GM12878 (cell line): ENCODE data around the gene ZNF628. TPM values are rescaled to one million over a fixed set of nuclear protein-coding genes. Genes with fewer than 3 reads are reported as not detected.

Experiments
- ATAC-seq: fragments of 200-7000 bp; cut with Tn5 transposase; 3 replicates; pipeline ENCODE4 v1.9.1; 2020; ENCODE audit warnings: mild to moderate bottlenecking, moderate library complexity
- BruUV-seq: library from RNA; stranded (reverse); fragments of 400-500 nt; replicated peaks from 2 replicates; lab custom pipeline; 2021; lab: Mats Ljungman, UMichigan
- CTCF ChIA-PET: fragments of 300-600 bp; sonication (Branson Sonifier 250); formaldehyde crosslinking; extraction: SDS; loops from one replicate; lab custom pipeline; 2021; ENCODE audit warnings: inconsistent platforms; lab: Yijun Ruan, JAX
- POLR2A ChIA-PET: fragments of 350-600 bp; formaldehyde crosslinking; extraction: SDS; loops from one replicate; lab custom pipeline; 2021; ENCODE audit warnings: inconsistent platforms; lab: Charles Lee
- RAD21 ChIA-PET: fragments of 300-600 bp; sonication (Branson Sonifier 250); formaldehyde crosslinking; loops from one replicate; lab custom pipeline; 2023; ENCODE audit warnings: antibody characterized with exemption; ENCODE audit not compliant: unreplicated experiment; lab: Charles Lee
- SMC1A ChIA-PET: fragments of 300-600 bp; sonication (Branson Sonifier 250); formaldehyde crosslinking; loops from one replicate; lab custom pipeline; 2023; ENCODE audit not compliant: unreplicated experiment, uncharacterized antibody; lab: Charles Lee
- DNase-seq: peaks from one replicate; pipeline ENCODE4 v3.0.0-alpha.2; 2011; ENCODE audit warnings: low read depth, low spot score
- FAIRE-seq: peaks from 3 replicates; lab custom pipeline; 2011; peaks lifted over from hg19 to GRCh38; lab: Jason Lieb, UNC
- H2AFZ ChIP-seq: 2 replicates; pipeline ENCODE4 v1.6.0; 2011; ENCODE audit warnings: low read depth, low read length, control low read depth; ENCODE audit not compliant: control insufficient read depth
- H3K27ac ChIP-seq: 2 replicates; pipeline ENCODE4 v1.5.1; 2011; ENCODE audit warnings: control low read depth; ENCODE audit not compliant: control insufficient read depth, insufficient read depth
- H3K27me3 ChIP-seq, 2 experiments: replicated peaks in 1 of 2; 2 replicates each; pipeline versions ENCODE4 v1.6.0 to v1.6.1; 2011; ENCODE audit warnings: low read length in 1 of 2; ENCODE audit not compliant: control insufficient read depth in 2 of 2, insufficient read depth in 2 of 2
- H3K36me3 ChIP-seq, 2 experiments: 2 replicates each; pipeline ENCODE4 v1.5.1; 2011; ENCODE audit warnings: low read length in 1 of 2; ENCODE audit not compliant: control insufficient read depth in 2 of 2, insufficient read depth in 2 of 2
- H3K4me1 ChIP-seq: 2 replicates; pipeline ENCODE4 v1.6.1; 2011; ENCODE audit warnings: mild to moderate bottlenecking, low read length, moderate library complexity, mixed read lengths; ENCODE audit not compliant: control insufficient read depth, insufficient read depth
- H3K4me2 ChIP-seq: 2 replicates; pipeline ENCODE4 v1.6.0; 2011; ENCODE audit warnings: control low read depth; ENCODE audit not compliant: control insufficient read depth, insufficient read depth
- H3K4me3 ChIP-seq: fragments of 200-600 bp; sonication (generic); 2 replicates; pipeline ENCODE4 v1.5.1; 2016
- H3K79me2 ChIP-seq: 2 replicates; pipeline ENCODE4 v1.6.0; 2011; ENCODE audit warnings: low read length; ENCODE audit not compliant: control insufficient read depth, insufficient read depth
- H3K9ac ChIP-seq: 2 replicates; pipeline ENCODE4 v1.8.0; 2011; ENCODE audit warnings: low read length, control low read depth, mixed read lengths; ENCODE audit not compliant: control insufficient read depth, insufficient read depth
- H3K9me3 ChIP-seq: replicated peaks from 3 replicates; pipeline ENCODE4 v1.5.1; 2011; ENCODE audit warnings: mild to moderate bottlenecking, low read length; ENCODE audit not compliant: control insufficient read depth, insufficient read depth
- H4K20me1 ChIP-seq: 2 replicates; pipeline ENCODE4 v1.6.0; 2011; ENCODE audit not compliant: control insufficient read depth, insufficient read depth
- E2F8 ChIP-seq: fragments of 450-650 bp; IDR thresholded peaks from 2 replicates; pipeline ENCODE4 v1.6.1; 2018; ENCODE audit warnings: mild to moderate bottlenecking, low read depth, moderate library complexity; ENCODE audit not compliant: partially characterized antibody
- FOS ChIP-seq: IDR thresholded peaks from 3 replicates; pipeline ENCODE4 v1.6.1; 2011; ENCODE audit warnings: borderline replicate concordance; ENCODE audit not compliant: insufficient read length; ENCODE audit errors: extremely low read depth
- GABPA ChIP-seq: IDR thresholded peaks from 2 replicates; pipeline ENCODE4 v1.6.1; 2014; ENCODE audit warnings: antibody characterized with exemption, low read depth, mild to moderate bottlenecking, inconsistent platforms
- IKZF2 ChIP-seq, 2 experiments: fragments of 450-650 bp; IDR thresholded peaks; 2 replicates each; pipeline ENCODE4 v1.6.1; 2017; ENCODE audit warnings: mild to moderate bottlenecking in 2 of 2, moderate library complexity in 2 of 2
- KAT2A ChIP-seq: conservative IDR thresholded peaks from 2 replicates; pipeline ENCODE4 v1.6.1; 2011; ENCODE audit warnings: low read depth, low read length; ENCODE audit not compliant: control insufficient read depth
- KLF5 ChIP-seq: fragments of 450-650 bp; IDR thresholded peaks from 2 replicates; pipeline ENCODE4 v1.6.1; 2014; ENCODE audit warnings: mild to moderate bottlenecking; ENCODE audit not compliant: partially characterized antibody
- POU2F2 ChIP-seq: IDR thresholded peaks from 3 replicates; pipeline ENCODE4 v1.6.1; 2011; ENCODE audit warnings: low read depth, mild to moderate bottlenecking, low read length, borderline replicate concordance
- SREBF2 ChIP-seq: IDR thresholded peaks from 2 replicates; pipeline ENCODE4 v1.6.1; 2012; ENCODE audit warnings: mild to moderate bottlenecking, low read length
- ZNF687 ChIP-seq: fragments of 450-650 bp; IDR thresholded peaks from 2 replicates; pipeline ENCODE4 v1.6.1; 2017; ENCODE audit warnings: mild to moderate bottlenecking, moderate library complexity
- WGBS: methylation state at CpG from one replicate; pipeline ENCODE4 v1.1.6; 2016; ENCODE audit warnings: low lambda C conversion rate; ENCODE audit not compliant: insufficient replicate concordance, insufficient coverage; ENCODE audit errors: missing lambda C conversion rate; 5-methylcytosine and 5-hydroxymethylcytosine counted together
- in situ Hi-C: fragments of 300-500 bp; cut with MboI; formaldehyde crosslinking; loops from 9 replicates; pipeline ENCODE4 v1.14.3; 2018; ENCODE audit warnings: mixed read lengths
- intact Hi-C: fragments of 100-400 bp; cut with micrococcal nuclease; formaldehyde crosslinking; loops from one replicate; pipeline ENCODE4 v1.14.2; 2022; ENCODE audit not compliant: unreplicated experiment
- polyA plus RNA-seq, 11 experiments: library from polyadenylated mRNA; depleted of rRNA in 4 of 11; unstranded in 6 of 11; stranded (reverse) in 5 of 11; fragments of >200 nt; fragmentation: Nextera tagmentation in 4 of 11; fragmentation: Illumina TruSeq in 1 of 11; extraction: Ambion mirVana in 4 of 11; extraction: Trizol in 1 of 11; gene quantifications; 1 replicate in 1 of 11; 2 replicates in 10 of 11; pipeline versions ENCODE4 v1.2.1 to v1.2.3, GENCODE V29; 2011 to 2016; ENCODE audit warnings: inconsistent platforms in 2 of 11, missing spikeins in 2 of 11, low read depth in 1 of 11
- total RNA-seq, 4 experiments: library from RNA; depleted of rRNA in 3 of 4; stranded (reverse); fragments of >200 nt in 3 of 4; fragmentation: Illumina TruSeq in 1 of 4; extraction: Trizol in 1 of 4; gene quantifications; 2 replicates each; pipeline versions ENCODE4 v1.2.1 to v1.2.3, GENCODE V29; 2013 to 2021
- TF ChIP-seq, protein P1 (sequence below): fragments of 450-650 bp; IDR thresholded peaks from 2 replicates; pipeline ENCODE4 v1.6.1; 2017; ENCODE audit warnings: borderline replicate concordance

The ZNF628 gene
- total and polyA plus RNA-seq, 10 of the 15 experiments (the other 5 are each of a cell fraction or from before 2014, with no cell fraction given): 0.04 to 11.3 (median 1.6) TPM; not detected in 1

GRCh38 chr19:55459950-55460657, 16.3 kb upstream of the ZNF628 start:
- FAIRE-seq: peak; percentile 47
- RAD21 ChIA-PET: interaction anchor here (1.9 kb wide), 1 partner anchor 44 kb away, joined by 6 read pairs; no protein-coding TSS in a partner anchor
- Histone ChIP-seq H3K4me3 (peak overlapping the region; percentile 96; the same call in 1 of the 2 replicates), H3K27ac (no peak overlapping the region), H2AFZ (no peak overlapping the region), H3K4me2 (peak overlapping the region; percentile 71; the same call in 1 of the 2 replicates), H3K36me3 (peaks cover 0 to 3% of the 10 kb centered on the region in 2 experiments; a peak in 3 of 4 replicates), H4K20me1 (no peaks in the 10 kb centered on the region; the same call in 1 of the 2 replicates), H3K9me3 (no peaks in the 10 kb centered on the region), H3K9ac (no peak overlapping the region; the same call in 1 of the 2 replicates), H3K27me3 (no peaks in the 10 kb centered on the region), H3K4me1 (no peaks in the 10 kb centered on the region), H3K79me2 (peaks cover 9% of the 10 kb centered on the region)
- POLR2A ChIA-PET: no interaction called here
- intact Hi-C loops (no loop called here), in situ Hi-C loops (no loop called here)
- no peak for ATAC-seq
- SMC1A ChIA-PET: interaction anchor here (0.6 kb wide), 1 partner anchor 141 kb away, joined by 3 read pairs; no protein-coding TSS in a partner anchor
- CTCF ChIA-PET: interaction anchor here (0.7 to 3.2 kb wide), 4 partner anchors 7 to 785 kb away, joined by 3 to 15 read pairs (median 4); no protein-coding TSS in a partner anchor
- WGBS: 79% methylated on average over 16 of the region's 16 CpGs
- TSS peak; percentile 80 for BruUV-seq
- no peak for DNase-seq
- TF ChIP-seq IKZF2 (IDR thresholded peaks at IDR 0.05): no peak
- TF ChIP-seq GABPA: no peak
- TF ChIP-seq E2F8: no peak
- TF ChIP-seq, protein P1, sequence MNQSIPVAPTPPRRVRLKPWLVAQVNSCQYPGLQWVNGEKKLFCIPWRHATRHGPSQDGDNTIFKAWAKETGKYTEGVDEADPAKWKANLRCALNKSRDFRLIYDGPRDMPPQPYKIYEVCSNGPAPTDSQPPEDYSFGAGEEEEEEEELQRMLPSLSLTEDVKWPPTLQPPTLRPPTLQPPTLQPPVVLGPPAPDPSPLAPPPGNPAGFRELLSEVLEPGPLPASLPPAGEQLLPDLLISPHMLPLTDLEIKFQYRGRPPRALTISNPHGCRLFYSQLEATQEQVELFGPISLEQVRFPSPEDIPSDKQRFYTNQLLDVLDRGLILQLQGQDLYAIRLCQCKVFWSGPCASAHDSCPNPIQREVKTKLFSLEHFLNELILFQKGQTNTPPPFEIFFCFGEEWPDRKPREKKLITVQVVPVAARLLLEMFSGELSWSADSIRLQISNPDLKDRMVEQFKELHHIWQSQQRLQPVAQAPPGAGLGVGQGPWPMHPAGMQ: no peak
- no peak for TF ChIP-seq FOS
- TF ChIP-seq POU2F2: no peak
- TF ChIP-seq SREBF2: no peak
- no peak for TF ChIP-seq KLF5
- TF ChIP-seq KAT2A: no peak
- TF ChIP-seq ZNF687: no peak
